WTC11 (cell line): ENCODE data around the gene HIC1. TPM values are rescaled to one million over a fixed set of nuclear protein-coding genes. Genes with fewer than 3 reads are reported as not detected.

Experiments used
- CBFB ChIP-seq: sonication (generic); formaldehyde crosslinking; IDR thresholded peaks from 2 replicates; pipeline ENCODE4 v1.8.1; 2022; ENCODE audit warnings: mild to moderate bottlenecking, low read depth, missing genetic modification reagents
- FOXP1 ChIP-seq: sonication (generic); formaldehyde crosslinking; IDR thresholded peaks from 2 replicates; pipeline ENCODE4 v1.8.0; 2022; ENCODE audit warnings: missing genetic modification reagents, mild to moderate bottlenecking, moderate library complexity, borderline replicate concordance
- JUN ChIP-seq: sonication (generic); formaldehyde crosslinking; IDR thresholded peaks from 2 replicates; pipeline ENCODE4 v1.8.0; 2023; ENCODE audit warnings: mild to moderate bottlenecking, missing genetic modification reagents
- MXD4 ChIP-seq: fragments of 250-450 bp; sonication (Bioruptor Pico); IDR thresholded peaks from 2 replicates; pipeline ENCODE4 v1.8.0; 2021; ENCODE audit warnings: mild to moderate bottlenecking, moderate library complexity, borderline replicate concordance
- MYBL2 ChIP-seq: sonication (generic); formaldehyde crosslinking; IDR thresholded peaks from 2 replicates; pipeline ENCODE4 v1.8.1; 2023; ENCODE audit warnings: mild to moderate bottlenecking, moderate library complexity, missing genetic modification reagents
- NFATC4 ChIP-seq: fragments of 250-450 bp; sonication (Bioruptor Pico); IDR thresholded peaks from 2 replicates; pipeline ENCODE4 v1.9.0; 2021; ENCODE audit warnings: mild to moderate bottlenecking
- SMAD3 ChIP-seq: sonication (generic); formaldehyde crosslinking; IDR thresholded peaks from 2 replicates; pipeline ENCODE4 v1.8.0; 2022; ENCODE audit warnings: missing genetic modification reagents, mild to moderate bottlenecking, borderline replicate concordance
- total RNA-seq: library from RNA; stranded (reverse); gene quantifications from 3 replicates; pipeline ENCODE4 v1.2.3, GENCODE V29; 2021
- TF ChIP-seq, protein P1 (sequence below): sonication (generic); formaldehyde crosslinking; IDR thresholded peaks from 2 replicates; pipeline ENCODE4 v1.8.0; 2023; ENCODE audit warnings: missing genetic modification reagents, mild to moderate bottlenecking, borderline replicate concordance
- TF ChIP-seq, protein P2 (sequence below): sonication (generic); formaldehyde crosslinking; IDR thresholded peaks from 2 replicates; pipeline ENCODE4 v1.8.0; 2022; ENCODE audit warnings: mild to moderate bottlenecking, missing genetic modification reagents
- TF ChIP-seq, protein P3 (sequence below): sonication (generic); formaldehyde crosslinking; IDR thresholded peaks from 2 replicates; pipeline ENCODE4 v1.8.1; 2022; ENCODE audit warnings: missing genetic modification reagents, borderline replicate concordance
- TF ChIP-seq, protein P4 (sequence below): sonication (generic); formaldehyde crosslinking; IDR thresholded peaks from 2 replicates; pipeline ENCODE4 v1.8.0; 2023; ENCODE audit warnings: mild to moderate bottlenecking, missing genetic modification reagents
- TF ChIP-seq, protein P5 (sequence below): fragments of 250-450 bp; sonication (Bioruptor Pico); IDR thresholded peaks from 2 replicates; pipeline ENCODE4 v1.9.0; 2021; ENCODE audit warnings: moderate library complexity, mild to moderate bottlenecking, inconsistent platforms, borderline replicate concordance
- TF ChIP-seq, protein P6 (sequence below): sonication (generic); formaldehyde crosslinking; IDR thresholded peaks from 2 replicates; pipeline ENCODE4 v1.8.1; 2022; ENCODE audit warnings: mild to moderate bottlenecking, moderate library complexity, missing genetic modification reagents
- TF ChIP-seq, protein P7 (sequence below): fragments of 250-450 bp; sonication (Bioruptor Pico); conservative IDR thresholded peaks from 2 replicates; pipeline ENCODE4 v1.9.0; 2021; ENCODE audit warnings: mild to moderate bottlenecking
- TF ChIP-seq, protein P8 (sequence below): sonication (generic); formaldehyde crosslinking; conservative IDR thresholded peaks from 2 replicates; pipeline ENCODE4 v1.8.1; 2023; ENCODE audit warnings: mild to moderate bottlenecking, low read depth, missing genetic modification reagents, moderate library complexity
- TF ChIP-seq, protein P9 (sequence below): fragments of 200-600 bp; IDR thresholded peaks from 2 replicates; pipeline ENCODE4 v1.8.0; 2022; ENCODE audit warnings: antibody characterized with exemption

The HIC1 gene
- total RNA-seq, 1 experiment from 2014 or later = 0.37 TPM

DNA sequence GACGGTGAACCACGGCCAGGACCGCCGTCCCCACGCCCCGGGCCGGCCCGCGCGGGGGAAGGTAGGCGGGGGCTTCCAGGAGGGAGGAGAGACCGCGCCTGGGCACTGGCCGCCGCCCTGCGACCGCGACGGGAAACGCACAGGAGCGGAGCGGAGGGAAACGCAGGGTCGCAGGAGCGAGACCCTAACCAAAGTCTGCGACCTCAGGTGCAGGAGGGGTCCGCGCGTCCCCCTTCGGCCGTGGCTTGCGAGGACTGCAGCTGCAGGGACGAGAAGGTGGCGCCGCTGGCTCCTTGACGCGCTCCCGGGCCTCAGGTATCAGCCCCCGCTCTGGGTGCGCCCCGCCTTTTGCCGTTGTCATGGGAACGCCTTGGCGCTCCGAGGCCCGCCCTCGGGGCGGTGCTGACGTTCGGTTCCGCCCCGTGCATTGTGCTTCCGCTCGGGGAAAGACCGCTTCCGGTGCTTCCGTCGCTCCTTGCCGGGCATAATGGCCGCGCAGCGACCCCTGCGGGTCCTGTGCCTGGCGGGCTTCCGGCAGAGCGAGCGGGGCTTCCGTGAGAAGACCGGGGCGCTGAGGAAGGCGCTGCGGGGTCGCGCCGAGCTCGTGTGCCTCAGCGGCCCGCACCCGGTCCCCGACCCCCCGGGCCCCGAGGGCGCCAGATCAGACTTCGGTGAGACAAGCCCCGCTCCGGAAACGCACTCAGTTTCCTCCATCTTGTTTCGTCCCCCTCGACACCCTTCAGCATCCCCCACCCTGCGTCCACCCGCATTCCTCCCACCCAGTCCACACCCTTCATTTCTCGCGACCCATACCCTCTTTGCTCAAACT, 13.1 kb upstream of the HIC1 start, which contains the start of gene OVCA2 (continued):
- TF ChIP-seq, protein P1, sequence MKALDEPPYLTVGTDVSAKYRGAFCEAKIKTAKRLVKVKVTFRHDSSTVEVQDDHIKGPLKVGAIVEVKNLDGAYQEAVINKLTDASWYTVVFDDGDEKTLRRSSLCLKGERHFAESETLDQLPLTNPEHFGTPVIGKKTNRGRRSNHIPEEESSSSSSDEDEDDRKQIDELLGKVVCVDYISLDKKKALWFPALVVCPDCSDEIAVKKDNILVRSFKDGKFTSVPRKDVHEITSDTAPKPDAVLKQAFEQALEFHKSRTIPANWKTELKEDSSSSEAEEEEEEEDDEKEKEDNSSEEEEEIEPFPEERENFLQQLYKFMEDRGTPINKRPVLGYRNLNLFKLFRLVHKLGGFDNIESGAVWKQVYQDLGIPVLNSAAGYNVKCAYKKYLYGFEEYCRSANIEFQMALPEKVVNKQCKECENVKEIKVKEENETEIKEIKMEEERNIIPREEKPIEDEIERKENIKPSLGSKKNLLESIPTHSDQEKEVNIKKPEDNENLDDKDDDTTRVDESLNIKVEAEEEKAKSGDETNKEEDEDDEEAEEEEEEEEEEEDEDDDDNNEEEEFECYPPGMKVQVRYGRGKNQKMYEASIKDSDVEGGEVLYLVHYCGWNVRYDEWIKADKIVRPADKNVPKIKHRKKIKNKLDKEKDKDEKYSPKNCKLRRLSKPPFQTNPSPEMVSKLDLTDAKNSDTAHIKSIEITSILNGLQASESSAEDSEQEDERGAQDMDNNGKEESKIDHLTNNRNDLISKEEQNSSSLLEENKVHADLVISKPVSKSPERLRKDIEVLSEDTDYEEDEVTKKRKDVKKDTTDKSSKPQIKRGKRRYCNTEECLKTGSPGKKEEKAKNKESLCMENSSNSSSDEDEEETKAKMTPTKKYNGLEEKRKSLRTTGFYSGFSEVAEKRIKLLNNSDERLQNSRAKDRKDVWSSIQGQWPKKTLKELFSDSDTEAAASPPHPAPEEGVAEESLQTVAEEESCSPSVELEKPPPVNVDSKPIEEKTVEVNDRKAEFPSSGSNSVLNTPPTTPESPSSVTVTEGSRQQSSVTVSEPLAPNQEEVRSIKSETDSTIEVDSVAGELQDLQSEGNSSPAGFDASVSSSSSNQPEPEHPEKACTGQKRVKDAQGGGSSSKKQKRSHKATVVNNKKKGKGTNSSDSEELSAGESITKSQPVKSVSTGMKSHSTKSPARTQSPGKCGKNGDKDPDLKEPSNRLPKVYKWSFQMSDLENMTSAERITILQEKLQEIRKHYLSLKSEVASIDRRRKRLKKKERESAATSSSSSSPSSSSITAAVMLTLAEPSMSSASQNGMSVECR (CRISPR knock-in tag) = peak; percentile 86; the same call in 1 of the 2 replicates
- no peak for TF ChIP-seq CBFB (CRISPR knock-in tag)
- TF ChIP-seq, protein P2, sequence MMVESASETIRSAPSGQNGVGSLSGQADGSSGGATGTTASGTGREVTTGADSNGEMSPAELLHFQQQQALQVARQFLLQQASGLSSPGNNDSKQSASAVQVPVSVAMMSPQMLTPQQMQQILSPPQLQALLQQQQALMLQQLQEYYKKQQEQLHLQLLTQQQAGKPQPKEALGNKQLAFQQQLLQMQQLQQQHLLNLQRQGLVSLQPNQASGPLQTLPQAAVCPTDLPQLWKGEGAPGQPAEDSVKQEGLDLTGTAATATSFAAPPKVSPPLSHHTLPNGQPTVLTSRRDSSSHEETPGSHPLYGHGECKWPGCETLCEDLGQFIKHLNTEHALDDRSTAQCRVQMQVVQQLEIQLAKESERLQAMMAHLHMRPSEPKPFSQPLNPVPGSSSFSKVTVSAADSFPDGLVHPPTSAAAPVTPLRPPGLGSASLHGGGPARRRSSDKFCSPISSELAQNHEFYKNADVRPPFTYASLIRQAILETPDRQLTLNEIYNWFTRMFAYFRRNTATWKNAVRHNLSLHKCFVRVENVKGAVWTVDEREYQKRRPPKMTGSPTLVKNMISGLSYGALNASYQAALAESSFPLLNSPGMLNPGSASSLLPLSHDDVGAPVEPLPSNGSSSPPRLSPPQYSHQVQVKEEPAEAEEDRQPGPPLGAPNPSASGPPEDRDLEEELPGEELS (CRISPR knock-in tag) = peak; percentile 78; the same call in 1 of the 2 replicates
- TF ChIP-seq MYBL2 (CRISPR knock-in tag) = peak; percentile 58; the same call in 1 of the 2 replicates
- TF ChIP-seq, protein P3, sequence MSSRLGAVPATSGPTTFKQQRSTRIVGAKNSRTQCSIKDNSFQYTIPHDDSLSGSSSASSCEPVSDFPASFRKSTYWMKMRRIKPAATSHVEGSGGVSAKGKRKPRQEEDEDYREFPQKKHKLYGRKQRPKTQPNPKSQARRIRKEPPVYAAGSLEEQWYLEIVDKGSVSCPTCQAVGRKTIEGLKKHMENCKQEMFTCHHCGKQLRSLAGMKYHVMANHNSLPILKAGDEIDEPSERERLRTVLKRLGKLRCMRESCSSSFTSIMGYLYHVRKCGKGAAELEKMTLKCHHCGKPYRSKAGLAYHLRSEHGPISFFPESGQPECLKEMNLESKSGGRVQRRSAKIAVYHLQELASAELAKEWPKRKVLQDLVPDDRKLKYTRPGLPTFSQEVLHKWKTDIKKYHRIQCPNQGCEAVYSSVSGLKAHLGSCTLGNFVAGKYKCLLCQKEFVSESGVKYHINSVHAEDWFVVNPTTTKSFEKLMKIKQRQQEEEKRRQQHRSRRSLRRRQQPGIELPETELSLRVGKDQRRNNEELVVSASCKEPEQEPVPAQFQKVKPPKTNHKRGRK = no peak
- TF ChIP-seq JUN (CRISPR knock-in tag) = no peak
- TF ChIP-seq, protein P4, sequence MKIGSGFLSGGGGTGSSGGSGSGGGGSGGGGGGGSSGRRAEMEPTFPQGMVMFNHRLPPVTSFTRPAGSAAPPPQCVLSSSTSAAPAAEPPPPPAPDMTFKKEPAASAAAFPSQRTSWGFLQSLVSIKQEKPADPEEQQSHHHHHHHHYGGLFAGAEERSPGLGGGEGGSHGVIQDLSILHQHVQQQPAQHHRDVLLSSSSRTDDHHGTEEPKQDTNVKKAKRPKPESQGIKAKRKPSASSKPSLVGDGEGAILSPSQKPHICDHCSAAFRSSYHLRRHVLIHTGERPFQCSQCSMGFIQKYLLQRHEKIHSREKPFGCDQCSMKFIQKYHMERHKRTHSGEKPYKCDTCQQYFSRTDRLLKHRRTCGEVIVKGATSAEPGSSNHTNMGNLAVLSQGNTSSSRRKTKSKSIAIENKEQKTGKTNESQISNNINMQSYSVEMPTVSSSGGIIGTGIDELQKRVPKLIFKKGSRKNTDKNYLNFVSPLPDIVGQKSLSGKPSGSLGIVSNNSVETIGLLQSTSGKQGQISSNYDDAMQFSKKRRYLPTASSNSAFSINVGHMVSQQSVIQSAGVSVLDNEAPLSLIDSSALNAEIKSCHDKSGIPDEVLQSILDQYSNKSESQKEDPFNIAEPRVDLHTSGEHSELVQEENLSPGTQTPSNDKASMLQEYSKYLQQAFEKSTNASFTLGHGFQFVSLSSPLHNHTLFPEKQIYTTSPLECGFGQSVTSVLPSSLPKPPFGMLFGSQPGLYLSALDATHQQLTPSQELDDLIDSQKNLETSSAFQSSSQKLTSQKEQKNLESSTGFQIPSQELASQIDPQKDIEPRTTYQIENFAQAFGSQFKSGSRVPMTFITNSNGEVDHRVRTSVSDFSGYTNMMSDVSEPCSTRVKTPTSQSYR (CRISPR knock-in tag) = peak; percentile 61; the same call in 1 of the 2 replicates
- TF ChIP-seq, protein P5, sequence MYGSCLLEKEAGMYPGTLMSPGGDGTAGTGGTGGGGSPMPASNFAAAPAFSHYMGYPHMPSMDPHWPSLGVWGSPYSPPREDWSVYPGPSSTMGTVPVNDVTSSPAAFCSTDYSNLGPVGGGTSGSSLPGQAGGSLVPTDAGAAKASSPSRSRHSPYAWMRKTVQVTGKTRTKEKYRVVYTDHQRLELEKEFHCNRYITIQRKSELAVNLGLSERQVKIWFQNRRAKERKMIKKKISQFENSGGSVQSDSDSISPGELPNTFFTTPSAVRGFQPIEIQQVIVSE = no peak
- 0 out of 2 replicates have a peak, but pooled peaks have one; percentile 51 for TF ChIP-seq SMAD3
- TF ChIP-seq, protein P6, sequence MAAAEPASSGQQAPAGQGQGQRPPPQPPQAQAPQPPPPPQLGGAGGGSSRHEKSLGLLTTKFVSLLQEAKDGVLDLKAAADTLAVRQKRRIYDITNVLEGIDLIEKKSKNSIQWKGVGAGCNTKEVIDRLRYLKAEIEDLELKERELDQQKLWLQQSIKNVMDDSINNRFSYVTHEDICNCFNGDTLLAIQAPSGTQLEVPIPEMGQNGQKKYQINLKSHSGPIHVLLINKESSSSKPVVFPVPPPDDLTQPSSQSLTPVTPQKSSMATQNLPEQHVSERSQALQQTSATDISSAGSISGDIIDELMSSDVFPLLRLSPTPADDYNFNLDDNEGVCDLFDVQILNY (CRISPR knock-in tag) = peak; percentile 50; the same call in 1 of the 2 replicates
- TF ChIP-seq, protein P7, sequence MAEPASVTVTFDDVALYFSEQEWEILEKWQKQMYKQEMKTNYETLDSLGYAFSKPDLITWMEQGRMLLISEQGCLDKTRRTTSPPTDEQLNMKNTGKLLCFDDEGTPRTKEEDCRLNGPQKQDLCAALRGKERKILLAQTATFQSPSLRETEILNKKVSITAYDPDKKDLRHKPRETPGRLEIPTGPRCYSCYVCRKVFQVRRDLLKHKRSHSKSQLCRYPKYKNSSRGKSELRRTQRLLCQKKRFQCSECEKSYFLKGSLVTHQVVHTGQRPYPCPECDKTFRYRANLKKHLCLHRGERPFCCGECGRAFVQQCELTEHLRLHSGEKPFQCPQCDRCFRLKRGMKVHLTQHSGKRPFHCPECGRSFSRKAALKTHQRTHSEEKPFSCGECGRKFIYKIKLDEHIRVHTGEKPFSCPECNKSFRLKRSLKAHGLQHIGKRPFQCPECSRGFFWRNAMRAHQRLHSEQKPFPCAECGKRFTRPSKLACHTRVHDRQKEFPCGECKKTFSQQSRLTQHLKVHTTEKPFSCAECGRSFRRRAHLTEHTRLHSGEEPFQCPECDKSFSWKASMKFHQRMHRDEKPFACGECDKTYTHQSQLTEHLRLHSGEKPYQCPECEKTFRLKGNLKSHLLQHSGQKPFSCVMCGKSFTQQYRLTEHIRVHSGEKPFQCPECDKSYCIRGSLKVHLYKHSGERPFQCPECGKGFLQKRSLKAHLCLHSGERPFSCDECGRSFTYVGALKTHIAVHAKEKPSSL (CRISPR knock-in tag) = no peak
- TF ChIP-seq FOXP1 = no peak
- TF ChIP-seq, protein P8, sequence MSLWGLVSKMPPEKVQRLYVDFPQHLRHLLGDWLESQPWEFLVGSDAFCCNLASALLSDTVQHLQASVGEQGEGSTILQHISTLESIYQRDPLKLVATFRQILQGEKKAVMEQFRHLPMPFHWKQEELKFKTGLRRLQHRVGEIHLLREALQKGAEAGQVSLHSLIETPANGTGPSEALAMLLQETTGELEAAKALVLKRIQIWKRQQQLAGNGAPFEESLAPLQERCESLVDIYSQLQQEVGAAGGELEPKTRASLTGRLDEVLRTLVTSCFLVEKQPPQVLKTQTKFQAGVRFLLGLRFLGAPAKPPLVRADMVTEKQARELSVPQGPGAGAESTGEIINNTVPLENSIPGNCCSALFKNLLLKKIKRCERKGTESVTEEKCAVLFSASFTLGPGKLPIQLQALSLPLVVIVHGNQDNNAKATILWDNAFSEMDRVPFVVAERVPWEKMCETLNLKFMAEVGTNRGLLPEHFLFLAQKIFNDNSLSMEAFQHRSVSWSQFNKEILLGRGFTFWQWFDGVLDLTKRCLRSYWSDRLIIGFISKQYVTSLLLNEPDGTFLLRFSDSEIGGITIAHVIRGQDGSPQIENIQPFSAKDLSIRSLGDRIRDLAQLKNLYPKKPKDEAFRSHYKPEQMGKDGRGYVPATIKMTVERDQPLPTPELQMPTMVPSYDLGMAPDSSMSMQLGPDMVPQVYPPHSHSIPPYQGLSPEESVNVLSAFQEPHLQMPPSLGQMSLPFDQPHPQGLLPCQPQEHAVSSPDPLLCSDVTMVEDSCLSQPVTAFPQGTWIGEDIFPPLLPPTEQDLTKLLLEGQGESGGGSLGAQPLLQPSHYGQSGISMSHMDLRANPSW (CRISPR knock-in tag) = no peak
- TF ChIP-seq, protein P9, sequence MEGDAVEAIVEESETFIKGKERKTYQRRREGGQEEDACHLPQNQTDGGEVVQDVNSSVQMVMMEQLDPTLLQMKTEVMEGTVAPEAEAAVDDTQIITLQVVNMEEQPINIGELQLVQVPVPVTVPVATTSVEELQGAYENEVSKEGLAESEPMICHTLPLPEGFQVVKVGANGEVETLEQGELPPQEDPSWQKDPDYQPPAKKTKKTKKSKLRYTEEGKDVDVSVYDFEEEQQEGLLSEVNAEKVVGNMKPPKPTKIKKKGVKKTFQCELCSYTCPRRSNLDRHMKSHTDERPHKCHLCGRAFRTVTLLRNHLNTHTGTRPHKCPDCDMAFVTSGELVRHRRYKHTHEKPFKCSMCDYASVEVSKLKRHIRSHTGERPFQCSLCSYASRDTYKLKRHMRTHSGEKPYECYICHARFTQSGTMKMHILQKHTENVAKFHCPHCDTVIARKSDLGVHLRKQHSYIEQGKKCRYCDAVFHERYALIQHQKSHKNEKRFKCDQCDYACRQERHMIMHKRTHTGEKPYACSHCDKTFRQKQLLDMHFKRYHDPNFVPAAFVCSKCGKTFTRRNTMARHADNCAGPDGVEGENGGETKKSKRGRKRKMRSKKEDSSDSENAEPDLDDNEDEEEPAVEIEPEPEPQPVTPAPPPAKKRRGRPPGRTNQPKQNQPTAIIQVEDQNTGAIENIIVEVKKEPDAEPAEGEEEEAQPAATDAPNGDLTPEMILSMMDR = no peak
- no peak for TF ChIP-seq NFATC4 (CRISPR knock-in tag)
- TF ChIP-seq MXD4 = no peak
